ENCODE measurements around the gene RHOH. TPM values are rescaled to one million over a fixed set of nuclear protein-coding genes. Genes with fewer than 3 reads are reported as not detected.
"Not testable (repeated sequence)": the region's sequence is repeated elsewhere in the genome, so short reads cannot be mapped to it uniquely, and the experiment has no call there.

Gene RHOH
- polyA plus RNA-seq, 3 donors, result 0.34 to 0.92 (median 0.61) TPM

DNA sequence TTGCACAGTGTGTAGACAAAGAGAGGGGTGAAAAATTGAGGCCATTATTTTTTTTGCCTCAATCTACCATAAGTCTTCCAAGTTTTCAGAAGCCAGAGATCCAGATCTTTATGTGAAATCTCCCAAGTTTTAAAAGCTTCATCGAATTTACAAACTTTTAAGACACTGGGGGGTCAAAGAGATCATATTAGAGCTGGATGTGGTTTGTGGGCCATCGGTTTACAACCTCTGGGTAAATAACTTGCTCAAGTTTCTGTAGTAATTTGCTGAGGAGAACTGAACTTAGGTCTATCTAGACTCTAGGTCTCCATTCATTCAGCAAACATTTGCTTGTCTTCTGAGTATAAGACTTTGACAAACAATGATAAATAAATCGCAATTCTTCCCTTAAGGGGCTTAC lies 84.3 kb downstream of the RHOH start:
- no peak for DNase-seq (ENCODE audit: extremely low read depth in 1 of 11, low read depth in 9 of 11, low spot score in 4 of 11)

DNA sequence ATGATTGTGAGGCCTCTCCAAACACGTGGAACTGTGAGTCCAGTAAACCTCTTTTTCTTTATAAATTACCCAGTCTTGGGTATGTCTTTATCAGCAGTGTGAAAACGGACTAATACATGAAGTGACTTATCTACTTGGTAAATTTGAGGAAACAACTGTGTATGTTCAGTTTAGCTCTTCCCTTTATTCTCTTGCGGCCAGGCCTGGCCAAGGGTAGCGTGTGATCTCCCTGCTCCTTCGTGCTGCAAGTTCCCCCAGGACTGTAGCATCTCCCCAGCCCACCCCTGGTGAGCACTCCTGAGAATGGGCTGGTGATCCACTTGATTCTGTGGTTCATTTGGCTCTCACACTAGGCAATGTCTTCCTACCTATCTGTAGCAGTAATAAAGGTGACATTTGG lies 85.1 kb downstream of the RHOH start:
- no peak for DNase-seq (ENCODE audit: extremely low read depth in 1 of 11, low read depth in 9 of 11, low spot score in 4 of 11)

DNA sequence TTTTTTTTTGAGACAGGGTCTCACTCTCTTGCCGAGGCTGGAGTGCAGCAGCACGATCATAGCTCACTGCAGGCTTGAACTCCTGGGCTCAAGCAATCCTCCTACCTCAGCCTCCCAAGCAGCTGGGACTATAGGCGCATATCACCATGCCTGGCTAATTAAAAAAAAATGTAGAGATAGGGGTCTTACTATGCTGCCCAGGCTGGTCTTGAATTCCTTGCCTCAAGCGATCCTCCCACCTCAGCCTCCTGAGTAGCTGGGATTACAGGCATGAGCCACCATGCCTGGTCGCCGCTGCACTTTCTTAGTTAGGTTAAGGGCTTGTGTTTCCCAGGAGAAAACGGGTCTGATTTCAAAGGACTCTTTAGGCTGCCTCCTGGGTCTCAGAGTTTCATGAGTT lies 86.0 kb downstream of the RHOH start:
- DNase-seq (ENCODE audit: extremely low read depth in 1 of 11, low read depth in 9 of 11, low spot score in 4 of 11), result not testable (repeated sequence)

DNA sequence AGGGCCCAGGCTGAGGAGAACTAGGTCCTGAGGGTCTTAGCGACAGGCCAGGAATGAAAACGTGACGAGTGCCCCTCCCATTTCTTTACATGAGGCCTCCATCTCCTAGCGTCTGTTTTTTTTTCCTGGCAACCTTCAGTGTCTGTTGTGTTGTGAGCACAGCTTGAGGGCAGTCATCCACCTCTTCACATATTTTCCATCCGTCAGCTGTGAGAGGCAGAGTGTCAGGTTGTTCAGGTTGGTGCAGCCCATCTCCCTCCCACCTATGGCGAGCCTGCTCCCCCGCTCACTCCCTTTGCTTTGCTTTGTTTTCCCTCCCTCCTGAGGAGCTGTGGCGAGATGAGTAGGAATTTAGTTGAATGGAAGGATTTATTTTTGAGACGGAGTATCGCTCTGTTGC lies 86.6 kb downstream of the RHOH start:
- peak in 7 of 11 donors; percentile 24 to 31 (median 27) for DNase-seq (ENCODE audit: extremely low read depth in 1 of 11, low read depth in 9 of 11, low spot score in 4 of 11)

DNA sequence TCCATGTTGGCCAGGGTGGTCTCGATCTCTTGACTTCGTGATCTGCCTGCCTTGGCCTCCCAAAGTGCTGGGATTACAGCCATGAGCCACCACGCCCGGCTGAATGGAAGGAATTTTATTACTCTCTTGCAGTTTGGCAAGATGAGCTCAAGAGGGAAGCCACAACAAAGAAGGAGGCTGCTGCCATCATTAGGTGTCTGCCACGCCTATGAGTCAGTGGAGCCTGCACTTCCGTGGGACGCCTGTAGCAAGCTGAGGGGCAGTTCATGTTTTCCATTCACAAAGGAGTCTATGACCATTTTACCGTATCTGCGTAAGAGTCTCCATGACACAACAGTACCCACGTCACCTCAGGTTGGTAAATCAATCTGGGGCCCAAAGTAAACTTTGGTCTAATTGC lies 87.1 kb downstream of the RHOH start:
- no peak for DNase-seq (ENCODE audit: extremely low read depth in 1 of 11, low read depth in 9 of 11, low spot score in 4 of 11)

DNA sequence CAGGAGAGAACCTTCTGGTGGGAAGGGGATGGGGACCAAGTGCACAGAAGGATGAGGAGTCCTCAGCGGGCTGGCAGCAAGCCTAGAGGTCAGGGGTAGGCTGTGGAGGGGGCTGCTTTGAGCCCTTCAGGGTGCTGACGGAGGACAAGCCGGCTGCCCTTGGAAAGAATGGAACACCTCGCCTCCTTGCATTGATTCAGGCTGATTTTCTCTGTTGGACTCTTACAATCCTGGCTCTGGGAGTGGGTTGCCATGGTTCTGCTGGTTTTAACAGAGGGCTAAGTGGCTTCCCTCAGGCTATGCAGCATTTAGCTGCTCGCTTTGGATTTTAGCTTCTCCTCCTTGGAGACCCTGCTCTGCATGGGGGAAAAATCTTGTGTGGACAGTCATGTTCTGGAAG lies 88.9 kb downstream of the RHOH start:
- no peak for DNase-seq (ENCODE audit: extremely low read depth in 1 of 11, low read depth in 9 of 11, low spot score in 4 of 11)

DNA sequence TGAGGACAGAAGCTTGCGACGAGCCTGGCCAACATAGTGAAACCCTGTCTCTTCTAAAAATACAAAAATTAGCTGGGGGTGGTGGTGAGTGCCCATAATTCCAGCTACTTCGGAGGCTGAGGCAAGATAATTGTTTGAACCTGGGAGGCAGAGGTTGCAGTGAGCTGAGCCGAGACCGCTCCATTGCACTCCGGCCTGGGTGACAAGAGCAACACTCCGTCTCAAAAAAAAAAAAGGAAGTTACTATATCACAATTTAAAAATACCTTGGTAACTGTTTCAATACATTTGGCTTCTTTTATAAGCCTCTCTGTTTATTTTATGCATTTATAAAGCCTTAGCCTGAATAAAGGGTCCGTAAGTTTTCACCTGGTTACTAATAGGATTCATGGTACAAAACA lies 91.7 kb downstream of the RHOH start:
- DNase-seq (ENCODE audit: extremely low read depth in 1 of 11, low read depth in 9 of 11, low spot score in 4 of 11), result no peak

DNA sequence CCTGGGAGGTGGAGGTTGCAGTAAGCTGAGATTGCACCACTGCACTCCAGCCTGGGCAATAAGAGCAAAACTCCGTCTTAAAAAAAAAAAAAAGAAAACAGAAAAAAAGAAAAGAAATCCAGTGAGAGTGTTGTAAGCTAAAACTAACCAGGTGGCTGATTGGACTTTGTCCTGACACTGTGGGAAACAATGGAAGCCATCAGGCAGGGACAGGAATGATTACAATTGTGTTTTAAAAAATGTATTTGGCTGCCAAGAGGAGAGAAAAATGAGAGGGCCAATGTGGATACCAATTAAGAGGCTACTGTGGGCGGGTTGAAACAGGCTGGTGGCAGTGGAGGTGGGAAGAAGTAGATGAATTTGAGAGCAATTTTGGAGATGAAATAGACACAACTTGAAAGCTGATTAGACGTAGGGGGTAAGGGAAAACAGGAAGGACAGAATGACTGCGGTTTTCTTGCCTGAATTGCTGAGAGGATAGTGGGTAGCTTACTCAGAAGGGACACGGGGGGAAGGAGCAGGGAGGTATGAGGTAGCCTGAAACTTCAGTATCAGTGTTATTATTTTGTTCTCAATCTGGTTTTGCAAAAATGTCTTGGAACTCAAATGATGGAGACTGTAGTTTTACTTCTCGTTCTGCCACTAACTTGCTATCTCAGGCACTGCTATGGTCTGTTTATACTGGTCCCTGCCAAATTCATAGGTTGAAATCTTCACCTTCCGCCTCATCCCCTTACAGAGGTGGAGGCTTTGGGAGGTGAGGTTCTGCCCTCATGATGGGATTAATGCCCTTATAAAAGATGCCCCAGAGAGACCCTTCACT lies 92.7 kb downstream of the RHOH start:
- no peak for DNase-seq (ENCODE audit: extremely low read depth in 1 of 11, low read depth in 9 of 11, low spot score in 4 of 11)

DNA sequence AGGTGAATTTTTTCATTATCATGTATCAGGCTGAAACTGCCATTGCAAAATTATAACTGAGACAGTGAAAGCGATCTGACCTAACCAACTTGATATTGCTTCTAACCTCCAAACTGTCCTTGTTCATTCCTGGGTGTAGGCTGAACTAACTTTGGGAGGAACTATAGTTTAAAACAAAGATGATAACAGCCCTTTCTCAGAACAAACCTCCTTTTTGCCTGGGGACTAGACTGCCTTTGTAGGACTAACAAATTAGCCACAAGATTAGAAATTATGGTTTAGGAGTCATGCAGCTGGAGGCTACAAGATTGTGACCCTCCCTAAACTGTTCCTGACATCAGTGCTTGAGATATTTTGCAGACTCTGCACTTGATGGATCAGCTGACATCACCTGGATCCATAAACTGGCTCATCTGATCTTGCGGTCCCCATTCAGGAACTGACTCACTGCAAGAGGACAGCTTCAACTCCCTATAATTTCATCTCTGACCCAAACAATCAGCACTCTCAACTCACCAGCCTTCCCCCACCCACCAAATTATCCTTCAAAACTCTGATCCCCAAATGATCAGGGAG lies 93.9 kb downstream of the RHOH start:
- not testable (repeated sequence) for DNase-seq (ENCODE audit: extremely low read depth in 1 of 11, low read depth in 9 of 11, low spot score in 4 of 11)

DNA sequence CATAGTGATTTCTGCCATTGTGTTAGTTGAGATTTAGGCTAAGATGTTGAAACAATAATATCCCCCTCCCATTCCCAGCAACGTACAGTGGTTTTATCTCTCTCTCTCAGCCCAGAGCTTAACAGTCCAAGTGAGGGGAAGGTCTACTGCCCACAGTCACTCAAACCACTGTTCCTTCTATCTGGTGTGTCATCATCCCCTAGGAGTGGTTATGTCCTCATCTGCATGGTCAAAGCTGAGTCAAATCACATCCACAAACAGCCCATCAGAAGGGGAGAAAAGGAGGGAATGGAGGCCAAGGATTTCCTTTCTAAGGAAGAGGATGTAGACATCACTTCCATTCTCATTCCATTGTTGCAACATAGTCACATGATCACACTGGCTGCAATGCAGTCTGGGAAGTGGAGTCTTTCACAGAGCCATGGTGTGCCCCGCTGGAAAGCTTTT lies 95.5 kb downstream of the RHOH start:
- DNase-seq (ENCODE audit: extremely low read depth in 1 of 11, low read depth in 9 of 11, low spot score in 4 of 11), result no peak

DNA sequence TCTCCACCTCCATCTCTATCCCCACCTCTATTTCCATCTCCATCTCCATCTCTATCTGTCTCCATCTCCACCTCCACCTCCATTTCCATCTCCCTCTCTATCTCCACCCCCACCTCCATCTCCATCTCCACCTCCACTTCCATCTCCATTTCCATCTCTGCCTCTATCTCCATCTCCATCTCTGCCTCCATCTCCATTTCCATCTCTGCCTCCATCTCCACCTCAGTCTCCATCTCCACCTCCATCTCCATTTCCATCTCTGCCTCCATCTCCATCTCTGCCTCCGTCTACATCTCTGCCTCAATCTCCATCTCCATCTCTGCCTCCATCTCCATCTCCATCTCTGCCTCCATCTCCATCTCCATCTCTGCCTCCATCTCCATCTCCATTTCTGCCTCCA lies 97.5 kb downstream of the RHOH start:
- no peak for DNase-seq (ENCODE audit: extremely low read depth in 1 of 11, low read depth in 9 of 11, low spot score in 4 of 11)

DNA sequence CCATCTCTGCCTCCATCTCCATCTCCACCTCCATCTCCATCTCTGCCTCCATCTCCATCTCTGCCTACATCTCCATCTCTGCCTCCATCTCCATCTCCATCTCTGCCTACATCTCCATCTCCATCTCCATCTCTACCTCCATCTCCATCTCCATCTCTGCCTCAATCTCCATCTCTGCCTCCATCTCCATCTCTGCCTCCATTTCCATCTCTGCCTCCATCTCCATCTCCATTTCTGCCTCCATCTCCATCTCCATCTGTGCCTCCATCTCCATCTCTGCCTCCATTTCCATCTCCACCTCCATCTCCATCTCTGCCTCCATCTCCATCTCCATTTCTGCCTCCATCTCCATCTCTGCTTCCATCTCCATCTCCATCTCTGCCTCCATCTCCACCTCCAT lies 98.2 kb downstream of the RHOH start:
- not testable (repeated sequence) for DNase-seq (ENCODE audit: extremely low read depth in 1 of 11, low read depth in 9 of 11, low spot score in 4 of 11)

DNA sequence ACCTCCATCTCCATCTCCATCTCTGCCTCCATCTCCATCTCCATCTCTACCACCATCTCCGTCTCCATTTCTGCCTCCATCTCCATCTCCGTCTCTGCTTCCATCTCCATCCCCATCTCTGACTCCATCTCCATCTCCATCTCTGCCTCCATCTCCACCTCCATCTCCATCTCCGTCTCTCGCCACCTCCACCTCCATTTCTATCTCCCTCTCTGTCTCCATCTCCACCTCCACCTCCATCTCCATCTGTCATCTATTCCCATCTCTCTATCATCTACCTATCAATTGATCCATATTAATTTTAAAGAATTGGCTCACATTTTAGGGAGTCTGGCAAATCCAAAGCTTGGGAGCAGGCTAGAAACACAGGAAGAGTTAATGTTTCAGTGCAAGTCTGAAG lies 98.7 kb downstream of the RHOH start:
- DNase-seq (ENCODE audit: extremely low read depth in 1 of 11, low read depth in 9 of 11, low spot score in 4 of 11), result no peak

Other genes starting within 250 kb of the RHOH start
- 10 to 100 TPM; 65.6 to 80.4 (median 67.3) TPM for gene PDS5A, start 219.1 kb upstream of the RHOH start, polyA plus RNA-seq (ENCODE audit: insufficient read length in 3 of 3)
- 10 to 100 TPM; 22.2 to 27.1 (median 26.1) TPM for gene N4BP2, start 140.2 kb upstream of the RHOH start, polyA plus RNA-seq (ENCODE audit: insufficient read length in 3 of 3)
- gene CHRNA9, start 138.3 kb downstream of the RHOH start, polyA plus RNA-seq (ENCODE audit: insufficient read length in 3 of 3), result 1 to 10 TPM in 2 of 3 donors, under 1 TPM in 1; 0.82 to 2.1 (median 1.7) TPM

Measured in renal cortex interstitium (tissue), 11 donors.